Measurements from ENCODE around the gene SYNE3.

SYNE3 gene

DNA sequence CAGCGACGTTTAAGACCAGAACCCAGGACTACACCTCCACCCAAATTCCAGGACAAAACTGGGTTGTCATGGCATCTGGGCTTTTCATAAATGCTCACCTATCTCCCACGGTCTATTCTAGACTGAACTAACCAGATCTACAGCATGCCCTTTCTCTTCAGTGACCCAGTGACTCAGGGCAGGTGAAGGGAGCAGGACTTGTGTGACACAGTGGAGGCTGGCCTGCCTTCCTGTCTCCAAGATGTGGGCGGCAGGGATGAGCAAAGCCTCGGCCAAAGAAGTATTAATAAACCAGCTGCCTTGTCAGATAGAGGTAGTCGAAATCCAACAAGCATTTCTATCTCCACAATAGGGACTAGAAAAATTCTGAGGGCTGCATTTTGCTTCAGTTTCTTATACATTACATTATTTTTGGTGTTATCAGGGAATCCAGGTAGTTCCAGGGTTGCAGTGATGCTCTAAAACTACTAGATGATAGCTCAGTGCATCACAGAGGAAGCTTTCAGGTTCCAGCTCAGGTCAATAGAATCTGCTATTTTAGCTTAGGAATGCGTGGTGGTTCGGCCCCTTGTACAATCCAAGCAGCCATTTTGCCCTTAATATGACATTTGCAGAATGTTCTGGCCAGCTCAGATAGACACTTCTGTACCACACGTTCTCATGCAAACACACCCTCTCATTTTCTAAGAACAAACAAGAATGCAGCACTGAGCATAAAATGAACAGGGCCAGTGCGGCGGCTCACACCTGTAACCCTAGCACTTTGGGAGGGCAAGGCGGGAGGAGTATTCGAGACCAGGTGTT is 14.2 kb upstream of the SYNE3 start:
- TF ChIP-seq, protein P1, sequence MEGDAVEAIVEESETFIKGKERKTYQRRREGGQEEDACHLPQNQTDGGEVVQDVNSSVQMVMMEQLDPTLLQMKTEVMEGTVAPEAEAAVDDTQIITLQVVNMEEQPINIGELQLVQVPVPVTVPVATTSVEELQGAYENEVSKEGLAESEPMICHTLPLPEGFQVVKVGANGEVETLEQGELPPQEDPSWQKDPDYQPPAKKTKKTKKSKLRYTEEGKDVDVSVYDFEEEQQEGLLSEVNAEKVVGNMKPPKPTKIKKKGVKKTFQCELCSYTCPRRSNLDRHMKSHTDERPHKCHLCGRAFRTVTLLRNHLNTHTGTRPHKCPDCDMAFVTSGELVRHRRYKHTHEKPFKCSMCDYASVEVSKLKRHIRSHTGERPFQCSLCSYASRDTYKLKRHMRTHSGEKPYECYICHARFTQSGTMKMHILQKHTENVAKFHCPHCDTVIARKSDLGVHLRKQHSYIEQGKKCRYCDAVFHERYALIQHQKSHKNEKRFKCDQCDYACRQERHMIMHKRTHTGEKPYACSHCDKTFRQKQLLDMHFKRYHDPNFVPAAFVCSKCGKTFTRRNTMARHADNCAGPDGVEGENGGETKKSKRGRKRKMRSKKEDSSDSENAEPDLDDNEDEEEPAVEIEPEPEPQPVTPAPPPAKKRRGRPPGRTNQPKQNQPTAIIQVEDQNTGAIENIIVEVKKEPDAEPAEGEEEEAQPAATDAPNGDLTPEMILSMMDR (IDR thresholded peaks at IDR 0.05; ENCODE audit: low read depth, low read length): no peak

DNA sequence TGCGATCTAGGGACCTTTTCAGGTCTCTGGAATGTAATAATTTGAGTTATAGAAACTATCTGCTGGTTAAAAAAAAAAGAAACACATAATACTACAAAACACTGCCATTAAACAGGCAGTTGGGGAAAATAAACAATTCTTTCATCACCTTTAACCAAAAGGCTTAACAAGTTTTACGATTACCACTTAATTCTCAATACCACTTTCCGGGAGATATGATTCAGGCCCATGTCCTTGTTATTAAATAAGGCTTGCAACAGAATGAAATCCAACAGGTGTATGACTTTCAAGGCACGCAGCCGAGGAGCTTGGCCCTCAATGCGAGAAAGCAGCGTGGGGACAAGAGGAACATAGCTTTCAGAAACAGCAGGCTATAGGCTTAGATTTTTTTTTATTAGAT is 12.8 kb upstream of the SYNE3 start:
- no peak for DNase-seq (ENCODE audit: extremely low read depth, low read depth)
- TF ChIP-seq, protein P1 (IDR thresholded peaks at IDR 0.05; ENCODE audit: low read depth, low read length): no peak

More for the DNA sequence above, 14.2 kb upstream of the SYNE3 start:
- no peak for DNase-seq (ENCODE audit: extremely low read depth, low read depth)

DNA sequence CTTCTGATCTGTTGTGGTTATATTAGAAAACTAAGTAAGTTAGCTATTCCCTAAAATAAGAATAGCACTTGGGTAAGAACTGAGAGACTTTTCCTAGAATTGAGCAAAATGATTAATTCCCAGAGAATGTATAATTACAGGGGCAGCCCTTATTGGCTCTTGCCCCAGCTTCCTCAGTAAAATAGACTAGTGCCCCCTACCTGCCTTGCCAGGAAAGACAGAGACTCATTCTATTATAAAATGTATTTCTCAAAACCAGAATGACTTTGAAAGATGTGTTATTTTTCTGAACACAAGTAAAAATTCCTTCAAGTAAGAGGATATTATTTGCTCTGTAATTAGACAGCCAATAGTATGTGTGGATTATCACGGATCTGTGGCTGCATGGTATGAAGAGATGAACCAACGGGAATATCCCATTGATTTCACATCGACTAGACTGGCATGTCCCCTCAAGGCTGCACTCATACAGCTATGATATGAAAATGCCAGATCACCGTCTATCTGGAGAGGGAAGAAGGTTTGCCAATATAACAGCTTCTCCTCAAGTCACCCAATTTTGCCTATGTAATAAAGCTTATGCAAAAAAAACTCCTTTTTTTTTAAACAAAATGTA is 11.0 kb upstream of the SYNE3 start:
- DNase-seq (ENCODE audit: extremely low read depth, low read depth): peak; percentile 65
- TF ChIP-seq, protein P1 (IDR thresholded peaks at IDR 0.05; ENCODE audit: low read depth, low read length): peak; percentile 80

DNA sequence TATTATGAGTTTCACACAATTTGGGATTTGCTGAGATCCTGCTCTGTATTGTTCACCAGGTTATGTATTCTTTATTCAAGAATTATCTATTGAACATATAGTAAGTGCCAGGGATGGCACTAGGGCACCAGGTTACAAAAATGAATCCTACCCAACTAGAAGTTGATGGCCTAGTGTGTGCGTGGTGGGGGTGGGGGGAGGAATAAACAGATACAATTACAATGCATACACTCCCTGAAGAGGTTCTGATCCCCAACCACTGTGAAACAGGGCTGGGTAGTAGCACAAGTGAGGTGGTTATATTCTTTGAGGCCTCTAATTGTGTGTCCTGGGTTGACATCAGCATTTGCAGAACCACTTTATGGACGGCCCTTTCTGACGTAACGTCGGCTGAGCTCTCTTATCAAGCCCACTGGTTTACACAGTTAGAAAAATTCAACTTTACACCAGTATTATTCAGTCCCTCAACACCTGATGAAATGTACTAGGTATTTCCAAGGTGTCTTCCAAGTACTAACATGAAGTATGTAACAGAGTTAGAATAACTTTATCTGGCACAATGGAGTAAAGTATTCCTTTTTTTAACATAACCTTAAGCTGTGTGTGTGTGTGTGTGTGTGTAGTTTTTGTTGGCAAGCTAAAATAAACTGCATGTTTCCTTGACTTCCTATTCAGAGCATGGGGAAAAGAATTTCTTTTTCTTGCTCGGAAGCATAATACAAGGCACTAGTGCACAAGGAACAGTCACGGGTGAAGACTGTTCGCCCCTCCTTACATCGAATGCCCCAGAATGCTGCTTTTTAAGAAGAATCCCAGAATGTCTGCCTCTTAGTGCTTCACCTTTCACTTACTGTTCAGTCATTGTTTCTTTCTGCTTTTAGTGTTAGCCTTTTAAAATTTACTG is 10.3 kb upstream of the SYNE3 start:
- DNase-seq (ENCODE audit: extremely low read depth, low read depth): no peak
- TF ChIP-seq, protein P1 (IDR thresholded peaks at IDR 0.05; ENCODE audit: low read depth, low read length): no peak

DNA sequence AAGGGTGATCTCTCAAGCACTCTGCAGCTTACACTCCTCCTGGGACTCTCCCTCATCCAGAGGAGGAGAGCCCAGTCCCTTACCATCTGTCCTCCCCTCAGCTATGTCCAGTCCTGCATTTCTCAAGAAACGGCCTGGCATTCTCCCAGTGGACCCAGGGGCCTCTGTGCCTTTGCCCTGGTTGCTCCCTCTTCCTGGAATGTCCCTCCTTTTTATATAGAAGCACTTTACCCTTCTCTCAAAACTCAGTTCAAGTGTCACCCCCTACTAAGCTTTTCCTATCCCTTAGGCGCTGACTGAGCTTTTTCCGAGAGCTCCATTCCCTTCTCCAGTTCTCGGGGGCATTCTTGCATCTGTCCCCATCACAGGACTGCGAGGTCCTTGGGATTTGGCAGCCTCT is 9.5 kb upstream of the SYNE3 start:
- no peak for DNase-seq (ENCODE audit: extremely low read depth, low read depth)
- TF ChIP-seq, protein P1 (IDR thresholded peaks at IDR 0.05; ENCODE audit: low read depth, low read length): no peak

DNA sequence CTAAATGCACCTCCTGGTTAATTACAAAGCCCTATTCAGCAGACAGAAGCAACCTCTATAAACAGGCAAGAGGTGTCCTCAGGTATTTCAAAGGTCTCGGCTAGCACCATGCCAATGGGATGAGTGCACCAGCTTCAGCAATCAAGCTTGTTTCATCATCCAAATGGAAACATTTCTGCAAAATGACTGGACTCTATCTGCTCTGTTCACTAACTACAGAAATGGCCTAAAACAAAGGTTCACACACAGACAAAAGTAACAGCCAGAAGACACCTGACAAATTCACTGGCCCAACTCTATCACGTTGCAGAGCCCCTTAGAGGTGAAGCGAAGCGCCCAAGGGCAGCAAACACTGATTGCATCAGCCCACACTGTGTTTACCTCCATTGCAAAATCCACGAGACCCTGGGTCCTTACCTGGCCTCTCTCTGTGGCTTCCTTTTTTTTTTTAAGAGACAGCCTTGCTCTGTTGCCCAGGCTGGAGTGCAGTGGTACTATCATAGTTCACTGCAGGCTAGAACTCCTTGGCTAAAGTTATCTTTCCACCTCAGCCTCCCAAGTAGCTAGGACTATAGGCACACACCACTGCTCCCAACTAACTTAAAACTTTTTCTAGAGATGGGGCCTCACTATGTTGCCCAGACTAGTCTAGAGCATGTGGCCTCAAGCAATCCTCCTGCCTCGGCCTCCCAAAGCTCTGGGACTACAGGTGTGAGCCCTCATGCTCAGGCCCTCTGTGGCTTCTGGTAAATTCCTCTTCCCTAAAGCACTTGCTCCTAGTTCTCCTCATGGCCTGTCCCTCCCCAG is 8.5 kb upstream of the SYNE3 start:
- no peak for DNase-seq (ENCODE audit: extremely low read depth, low read depth)
- TF ChIP-seq, protein P1 (IDR thresholded peaks at IDR 0.05; ENCODE audit: low read depth, low read length): no peak
